Endothelial cell (in vitro differentiated cells): Measurements from ENCODE around the gene SAMD10. TPM values are rescaled to one million over a fixed set of nuclear protein-coding genes. Genes with fewer than 3 reads are reported as not detected.
A peak's percentile ranks its signal among the peaks of the same experiment; 100 is the strongest.

Experiments used
- DNase-seq: peaks from one replicate; pipeline ENCODE4 v3.0.0; 2021; ENCODE audit warnings: low spot score
- H3K27ac Mint-ChIP-seq: one replicate; pipeline ENCODE4 v1.8.0; 2021; ENCODE audit warnings: mixed read lengths, inconsistent platforms; ENCODE audit not compliant: unreplicated experiment
- H3K27me3 Mint-ChIP-seq: one replicate; pipeline ENCODE4 v1.8.0; 2021; ENCODE audit warnings: mild to moderate bottlenecking, moderate library complexity, mixed read lengths, inconsistent platforms; ENCODE audit not compliant: unreplicated experiment
- H3K36me3 Mint-ChIP-seq: one replicate; pipeline ENCODE4 v1.8.0; 2021; ENCODE audit warnings: mild to moderate bottlenecking, low read depth, mixed read lengths, inconsistent platforms; ENCODE audit not compliant: unreplicated experiment
- H3K4me1 Mint-ChIP-seq: one replicate; pipeline ENCODE4 v1.8.0; 2021; ENCODE audit warnings: mild to moderate bottlenecking, mixed read lengths, inconsistent platforms; ENCODE audit not compliant: unreplicated experiment
- H3K4me3 Mint-ChIP-seq: one replicate; pipeline ENCODE4 v1.8.0; 2021; ENCODE audit warnings: mild to moderate bottlenecking, mixed read lengths, inconsistent platforms; ENCODE audit not compliant: unreplicated experiment
- H3K9me3 Mint-ChIP-seq: one replicate; pipeline ENCODE4 v1.8.0; 2021; ENCODE audit warnings: mixed read lengths, inconsistent platforms; ENCODE audit not compliant: unreplicated experiment
- CTCF ChIP-seq: fragments of 200-600 bp; sonication (generic); IDR thresholded peaks from one replicate; pipeline ENCODE4 v1.5.0; 2021; ENCODE audit warnings: antibody characterized with exemption; ENCODE audit not compliant: unreplicated experiment
- total RNA-seq: library from RNA; stranded (reverse); fragmentation: NEBNext Ultra II Directional; extraction: Animal tissue kit (Norgen Biotek cat#: 25700); gene quantifications from one replicate; pipeline ENCODE4 v1.2.1, GENCODE V29; 2021; ENCODE audit not compliant: unreplicated experiment

SAMD10 gene
- total RNA-seq, 1 donor from 2014 or later, result 5.0 TPM

- Mint-ChIP-seq H3K36me3 (peaks cover 16% of the 10 kb centered on the region), H3K4me1 (peaks cover 3% of the 10 kb centered on the region), H3K27me3 (peaks cover 10% of the 10 kb centered on the region), H3K27ac (peak overlapping the region; percentile 42), H3K9me3 (no peaks in the 10 kb centered on the region), H3K4me3 (no peak overlapping the region)
- no peak for TF ChIP-seq CTCF
- no peak for DNase-seq
Measured at GRCh38 chr20:63937596-63937995, 41.8 kb downstream of the SAMD10 start.

- TF ChIP-seq CTCF, result no peak
- Mint-ChIP-seq H3K27ac (no peak overlapping the region), H3K36me3 (peaks cover 33% of the 10 kb centered on the region)
Measured at GRCh38 chr20:63935447-63935846, 44.0 kb downstream of the SAMD10 start.

GRCh38 chr20:63934271-63935068 is 45.0 kb downstream of the SAMD10 start:
- H3K4me1 Mint-ChIP-seq, result no peaks in the 10 kb centered on the region
- peak; percentile 56 for TF ChIP-seq CTCF
- H3K27ac Mint-ChIP-seq, result no peak overlapping the region
- H3K27me3 Mint-ChIP-seq, result peaks cover 11% of the 10 kb centered on the region
- no peaks in the 10 kb centered on the region for H3K9me3 Mint-ChIP-seq
- DNase-seq, result peak; percentile 54
- H3K36me3 Mint-ChIP-seq, result peaks cover 38% of the 10 kb centered on the region
- H3K4me3 Mint-ChIP-seq, result no peak overlapping the region

More at GRCh38 chr20:63935447-63935846, 44.0 kb downstream of the SAMD10 start:
- H3K27me3 Mint-ChIP-seq, result peaks cover 11% of the 10 kb centered on the region
- DNase-seq, result no peak
- no peaks in the 10 kb centered on the region for H3K4me1 Mint-ChIP-seq
- no peaks in the 10 kb centered on the region for H3K9me3 Mint-ChIP-seq
- H3K4me3 Mint-ChIP-seq, result no peak overlapping the region

GRCh38 chr20:63933646-63934045 is 45.8 kb downstream of the SAMD10 start:
- H3K9me3 Mint-ChIP-seq, result no peaks in the 10 kb centered on the region
- no peak for TF ChIP-seq CTCF
- no peak for DNase-seq
- no peak overlapping the region for H3K4me3 Mint-ChIP-seq
- peaks cover 11% of the 10 kb centered on the region for H3K27me3 Mint-ChIP-seq
- H3K27ac Mint-ChIP-seq, result no peak overlapping the region
- H3K36me3 Mint-ChIP-seq, result peaks cover 44% of the 10 kb centered on the region
- no peaks in the 10 kb centered on the region for H3K4me1 Mint-ChIP-seq

GRCh38 chr20:63932606-63933160 is 46.8 kb downstream of the SAMD10 start:
- no peak for DNase-seq
- Mint-ChIP-seq H3K36me3 (peaks cover 51% of the 10 kb centered on the region), H3K27me3 (peaks cover 8% of the 10 kb centered on the region), H3K4me1 (no peaks in the 10 kb centered on the region), H3K9me3 (no peaks in the 10 kb centered on the region), H3K4me3 (peak overlapping the region; percentile 47), H3K27ac (no peak overlapping the region)
- TF ChIP-seq CTCF, result no peak
